ENCODE data around the gene GPX4. TPM values are rescaled to one million over a fixed set of nuclear protein-coding genes. Genes with fewer than 3 reads are reported as not detected.

GPX4 gene
- total RNA-seq (2021): 355 and 363 TPM in 2 replicates
- long read RNA-seq, transcript GPX4-201 (7 exons, 919 nt): major isoform, 277 of 339 reads
- long read RNA-seq, partial matches to known transcripts: 9 of 339 reads
- long read RNA-seq, other reads (novel, unspliced or antisense): 46 of 339 reads

- no peaks in the 10 kb centered on the region; the same call in 1 of the 2 replicates for H3K27me3 Mint-ChIP-seq (ENCODE audit: low read depth)
- H2AK5ac ChIP-seq (ENCODE audit: insufficient read length, low read length): no peak within 1 kb of the TSS
- H3K9me3 Mint-ChIP-seq: peaks cover 0 to 3% of the 10 kb centered on the region in 2 experiments; a peak in 1 of 5 replicates
- H2AFZ ChIP-seq (ENCODE audit: low read length): no peak within 1 kb of the TSS
- H3K36me3 Mint-ChIP-seq (ENCODE audit: insufficient read depth in 1 of 3, low read depth in 3 of 3): peaks cover 0 to 18% (median 7%) of the 10 kb centered on the region in 3 experiments; a peak in 4 of 7 replicates
- peak within 1 kb of the TSS; percentile 65 for H3K9ac ChIP-seq (ENCODE audit: extremely low read depth, insufficient read length, low read length)
- peak; percentile 99 for DNase-seq
- WGBS (ENCODE audit: extremely low coverage, insufficient read length, low lambda C conversion rate): no CpG with 5 or more reads among the region's 75 CpGs
- peak within 1 kb of the TSS; percentile 51 for H3K4me2 ChIP-seq (ENCODE audit: insufficient read depth, insufficient read length, low read length)
- H3K56ac ChIP-seq (ENCODE audit: insufficient read length, low read depth, low read length): no peak within 1 kb of the TSS
- no peak within 1 kb of the TSS for H4K91ac ChIP-seq (ENCODE audit: insufficient read length, low read depth, low read length)
- no peak within 1 kb of the TSS for H2BK20ac ChIP-seq (ENCODE audit: low read depth, low read length, poor library complexity, severe bottlenecking)
- H3K9me3 ChIP-seq (ENCODE audit: control insufficient read depth, low read depth, low read length): no peaks in the 10 kb centered on the region
- H2BK120ac ChIP-seq (ENCODE audit: low read depth, low read length, poor library complexity, severe bottlenecking): no peak within 1 kb of the TSS
- no peak within 1 kb of the TSS for H4K5ac ChIP-seq (ENCODE audit: insufficient read length, low read depth, low read length)
- H3K79me1 ChIP-seq (ENCODE audit: insufficient read depth, low read depth, low read length, poor library complexity, severe bottlenecking): no peaks in the 10 kb centered on the region
- no peak within 1 kb of the TSS for H3K4ac ChIP-seq (ENCODE audit: low read depth, low read length)
- no peaks in the 10 kb centered on the region; the same call in 1 of the 2 replicates for H3K79me2 ChIP-seq (ENCODE audit: insufficient read depth, low read length)
- peak within 1 kb of the TSS; percentile 76 to 78 for H3K4me3 Mint-ChIP-seq
- 0 out of 2 replicates have a peak, but pooled peaks cover 2% of the 10 kb centered on the region for H3K4me1 ChIP-seq (ENCODE audit: insufficient read depth, low read length)
- TF ChIP-seq CTCF (conservative IDR thresholded peaks at IDR 0.05): no peak
- no peak within 1 kb of the TSS for H3K23ac ChIP-seq (ENCODE audit: insufficient read length, low read depth, low read length)
- no peak within 1 kb of the TSS for H2BK15ac ChIP-seq (ENCODE audit: low read depth, low read length)
- no peaks in the 10 kb centered on the region for H3K23me2 ChIP-seq (ENCODE audit: insufficient read length, low read depth, low read length, poor library complexity, severe bottlenecking)
- no peak within 1 kb of the TSS for H4K8ac ChIP-seq (replicated peaks; ENCODE audit: insufficient read length, low read depth, low read length)
- peak within 1 kb of the TSS; percentile 64 for H3K18ac ChIP-seq (ENCODE audit: insufficient read length, low read depth, low read length)
- peaks cover 8 to 18% of the 10 kb centered on the region in 2 experiments for H3K4me1 Mint-ChIP-seq
- peak within 1 kb of the TSS; percentile 69; the same call in 1 of the 2 replicates for H3K14ac ChIP-seq (ENCODE audit: insufficient read depth, low read length)
- no peaks in the 10 kb centered on the region for H4K20me1 ChIP-seq (ENCODE audit: control insufficient read depth, insufficient read depth, insufficient read length)
- H2BK5ac ChIP-seq (ENCODE audit: insufficient read length, low read length): no peak within 1 kb of the TSS
- H3K27ac Mint-ChIP-seq: peak within 1 kb of the TSS in 2 of 3 experiments; percentile 36 to 83; a peak in 2 of 7 replicates
- H3K27ac ChIP-seq (ENCODE audit: insufficient read length, low read depth, low read length): no peak within 1 kb of the TSS
- no peak within 1 kb of the TSS for H3T11ph ChIP-seq (ENCODE audit: low read length)
- H3K27me3 ChIP-seq (ENCODE audit: insufficient read depth, low read length): no peaks in the 10 kb centered on the region
- no peak within 1 kb of the TSS for H2BK12ac ChIP-seq (ENCODE audit: insufficient read length, low read depth, low read length)
These were observed at the start of gene GPX4 for GRCh38 chr19:1103708-1104310. TSS of gene GPX4 (plus strand) at chr19:1103994. CDS start at chr19:1104044, 50 bp downstream.
